ENCODE data around the gene USP2. TPM values are rescaled to one million over a fixed set of nuclear protein-coding genes. Genes with fewer than 3 reads are reported as not detected.

The USP2 gene
- total and polyA plus RNA-seq, 2 of the 8 experiments (the other 6 are each of a cell fraction or from before 2014, with no cell fraction given), result 2.2 to 6.9 TPM

- H3K4me3 ChIP-seq (ENCODE audit: extremely low read depth in 1 of 4, insufficient read depth in 2 of 4, low read depth in 3 of 4, low read length in 4 of 4), result no peak overlapping the region
- H3K14ac ChIP-seq (ENCODE audit: insufficient read length), result no peak overlapping the region
- no peak overlapping the region for H3K4me2 ChIP-seq (ENCODE audit: insufficient read depth in 1 of 2, low read depth in 2 of 2, low read length in 2 of 2)
- H3K4me1 ChIP-seq (replicated peaks in 1 of 4; ENCODE audit: control insufficient read depth in 3 of 4, insufficient read depth in 4 of 4, low read length in 3 of 4), result no peaks in the 10 kb centered on the region; a peak in 2 of 7 replicates
- no peak overlapping the region for H3K23ac ChIP-seq (ENCODE audit: insufficient read length)
- H3K23me2 ChIP-seq (ENCODE audit: low read depth, low read length), result no peaks in the 10 kb centered on the region
- no peak overlapping the region for H4K91ac ChIP-seq (replicated peaks; ENCODE audit: insufficient read length, low read length)
- no peak overlapping the region for H3K18ac ChIP-seq (ENCODE audit: extremely low read depth, low read length)
- no peak overlapping the region for H2BK15ac ChIP-seq (ENCODE audit: low read length)
- TF ChIP-seq, protein P1, sequence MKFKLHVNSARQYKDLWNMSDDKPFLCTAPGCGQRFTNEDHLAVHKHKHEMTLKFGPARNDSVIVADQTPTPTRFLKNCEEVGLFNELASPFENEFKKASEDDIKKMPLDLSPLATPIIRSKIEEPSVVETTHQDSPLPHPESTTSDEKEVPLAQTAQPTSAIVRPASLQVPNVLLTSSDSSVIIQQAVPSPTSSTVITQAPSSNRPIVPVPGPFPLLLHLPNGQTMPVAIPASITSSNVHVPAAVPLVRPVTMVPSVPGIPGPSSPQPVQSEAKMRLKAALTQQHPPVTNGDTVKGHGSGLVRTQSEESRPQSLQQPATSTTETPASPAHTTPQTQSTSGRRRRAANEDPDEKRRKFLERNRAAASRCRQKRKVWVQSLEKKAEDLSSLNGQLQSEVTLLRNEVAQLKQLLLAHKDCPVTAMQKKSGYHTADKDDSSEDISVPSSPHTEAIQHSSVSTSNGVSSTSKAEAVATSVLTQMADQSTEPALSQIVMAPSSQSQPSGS (IDR thresholded peaks at IDR 0.05; ENCODE audit: low read length), result no peak
- TF ChIP-seq GABPA (IDR thresholded peaks at IDR 0.05; ENCODE audit: borderline replicate concordance, insufficient read depth, low read length) (no peak), CTBP2 (IDR thresholded peaks at IDR 0.05; ENCODE audit: borderline replicate concordance, insufficient read depth, insufficient read length, low read length) (no peak), POU5F1 (IDR thresholded peaks at IDR 0.05; ENCODE audit: low read depth, low read length) (no peak), MAX (IDR thresholded peaks at IDR 0.05) (no peak), JUN (IDR thresholded peaks at IDR 0.05; ENCODE audit: low read depth, low read length) (no peak), CBX5 (IDR thresholded peaks at IDR 0.05; ENCODE audit: low read depth, low read length) (no peak), RFX5 (IDR thresholded peaks at IDR 0.05; ENCODE audit: borderline replicate concordance, low read depth, low read length) (no peak), KDM1A (IDR thresholded peaks at IDR 0.05; ENCODE audit: borderline replicate concordance, low read length) (no peak)
- TF ChIP-seq, protein P2, sequence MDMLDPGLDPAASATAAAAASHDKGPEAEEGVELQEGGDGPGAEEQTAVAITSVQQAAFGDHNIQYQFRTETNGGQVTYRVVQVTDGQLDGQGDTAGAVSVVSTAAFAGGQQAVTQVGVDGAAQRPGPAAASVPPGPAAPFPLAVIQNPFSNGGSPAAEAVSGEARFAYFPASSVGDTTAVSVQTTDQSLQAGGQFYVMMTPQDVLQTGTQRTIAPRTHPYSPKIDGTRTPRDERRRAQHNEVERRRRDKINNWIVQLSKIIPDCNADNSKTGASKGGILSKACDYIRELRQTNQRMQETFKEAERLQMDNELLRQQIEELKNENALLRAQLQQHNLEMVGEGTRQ (IDR thresholded peaks at IDR 0.05; ENCODE audit: low read length), result no peak
- H4K20me1 ChIP-seq (replicated peaks in 1 of 2; ENCODE audit: control insufficient read depth in 1 of 2, insufficient read depth in 2 of 2, low read length in 2 of 2), result no peaks in the 10 kb centered on the region
- H3K4ac ChIP-seq (replicated peaks; ENCODE audit: insufficient read length, low read depth, low read length), result no peak overlapping the region
- no peaks in the 10 kb centered on the region for H3K36me3 ChIP-seq (ENCODE audit: control insufficient read depth in 2 of 4, insufficient read depth in 4 of 4, low read length in 3 of 4)
- H3K9me3 ChIP-seq (ENCODE audit: insufficient read depth in 2 of 2, low read depth in 1 of 2, low read length in 1 of 2), result no peaks in the 10 kb centered on the region
- no peak overlapping the region for H4K8ac ChIP-seq (ENCODE audit: extremely low read depth, insufficient read depth, low read length)
- ChIA-PET POLR2A (ENCODE audit: partially characterized antibody) (no interaction called here), CTCF (ENCODE audit: partially characterized antibody) (interaction anchor here (0.5 to 20.0 kb wide), 8 partner anchors 9 to 310 kb away, joined by 3 to 463 read pairs (median 12); partner anchors contain the start of genes MCAM and USP2)
- no peaks in the 10 kb centered on the region for H3K79me2 ChIP-seq (ENCODE audit: control insufficient read depth in 1 of 2, insufficient read depth in 2 of 2, low read length in 2 of 2)
- no peak overlapping the region for H3K27ac ChIP-seq (ENCODE audit: low read depth, low read length)
- no peaks in the 10 kb centered on the region; the same call in 1 of the 2 replicates for H3K79me1 ChIP-seq (ENCODE audit: low read depth, low read length)
- no peak overlapping the region for H2BK5ac ChIP-seq (ENCODE audit: low read depth, low read length)
- 71% methylated on average over 2 of the region's 2 CpGs; no CpG with 5 or more reads in 1 of the 2 experiments for WGBS, 2 experiments (ENCODE audit: extremely low coverage in 1 of 2, insufficient coverage in 1 of 2, insufficient read length in 1 of 2, insufficient replicate concordance in 2 of 2, low coverage in 1 of 2, low lambda C conversion rate in 2 of 2, missing lambda C conversion rate in 1 of 2)
- no peak overlapping the region for H2AFZ ChIP-seq (ENCODE audit: low read length)
- H2AK5ac ChIP-seq (ENCODE audit: low read depth, low read length), result no peak overlapping the region
- FAIRE-seq (no peak), DNase-seq (ENCODE audit: low read depth in 1 of 2, low spot score in 2 of 2) (no peak)
- no peak overlapping the region for H2BK12ac ChIP-seq (ENCODE audit: low read depth, low read length)
- no peak overlapping the region for H2BK20ac ChIP-seq (ENCODE audit: low read length)
- no peak overlapping the region for H4K5ac ChIP-seq (ENCODE audit: insufficient read length, low read depth, low read length)
- H3K9ac ChIP-seq (replicated peaks in 1 of 4; ENCODE audit: extremely low read depth in 1 of 4, low read depth in 3 of 4, low read length in 3 of 4), result no peak overlapping the region
- H2BK120ac ChIP-seq (replicated peaks; ENCODE audit: low read depth, low read length), result no peak overlapping the region
- no peak overlapping the region for H3K56ac ChIP-seq (replicated peaks; ENCODE audit: insufficient read length, low read depth, low read length)
- H3K27me3 ChIP-seq (replicated peaks in 1 of 4; ENCODE audit: control insufficient read depth in 3 of 4, extremely low read depth in 1 of 4, insufficient read depth in 3 of 4, low read length in 3 of 4), result peaks cover 0 to 10% (median 1%) of the 10 kb centered on the region in 4 experiments; a peak in 3 of 7 replicates
Observed at GRCh38 chr11:119347242-119347641, 34.2 kb downstream of the USP2 start.
